Prostate gland (tissue), 2 donors: ENCODE data around the gene ATXN7L2.

Source experiments
- POLR2A ChIP-seq: fragments of 450-650 bp; IDR thresholded peaks from one replicate; pipeline ENCODE4 v1.6.1; 2016; ENCODE audit warnings: antibody characterized with exemption, mild to moderate bottlenecking
- POLR2AphosphoS5 ChIP-seq: sonication (generic); formaldehyde crosslinking; IDR thresholded peaks from one replicate; pipeline ENCODE4 v1.6.1; 2017; ENCODE audit warnings: antibody characterized with exemption
- TF ChIP-seq, protein P1 (sequence below), 4 experiments: fragments of 200-600 bp in 2 of 4; fragments of 450-650 bp in 2 of 4; sonication (generic) in 2 of 4; IDR thresholded peaks; 1 replicate in 3 of 4; 2 replicates in 1 of 4; pipeline ENCODE4 v1.5.1; 2016 to 2019; ENCODE audit warnings: antibody characterized with exemption in 4 of 4, mild to moderate bottlenecking in 2 of 4, moderate library complexity in 2 of 4

DNA sequence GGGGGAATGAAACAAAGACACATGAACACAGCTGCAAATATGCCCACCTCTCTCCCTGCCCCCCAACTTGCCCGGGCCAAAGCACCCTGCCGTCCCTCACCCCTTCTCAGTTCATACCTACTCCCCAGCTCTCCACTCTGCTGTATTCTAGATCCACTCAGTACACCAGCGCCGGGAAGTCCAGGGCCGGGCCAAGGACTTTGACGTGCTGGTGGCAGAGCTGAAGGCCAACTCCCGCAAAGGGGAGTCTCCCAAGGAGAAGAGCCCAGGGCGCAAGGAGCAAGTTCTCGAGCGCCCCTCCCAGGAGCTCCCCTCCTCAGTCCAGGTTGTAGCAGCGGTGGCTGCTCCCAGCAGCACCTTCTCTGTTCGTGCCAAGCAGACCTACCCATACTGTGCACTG lies 5.0 kb downstream of the ATXN7L2 start:
- TF ChIP-seq POLR2A = no peak
- TF ChIP-seq, protein P1, sequence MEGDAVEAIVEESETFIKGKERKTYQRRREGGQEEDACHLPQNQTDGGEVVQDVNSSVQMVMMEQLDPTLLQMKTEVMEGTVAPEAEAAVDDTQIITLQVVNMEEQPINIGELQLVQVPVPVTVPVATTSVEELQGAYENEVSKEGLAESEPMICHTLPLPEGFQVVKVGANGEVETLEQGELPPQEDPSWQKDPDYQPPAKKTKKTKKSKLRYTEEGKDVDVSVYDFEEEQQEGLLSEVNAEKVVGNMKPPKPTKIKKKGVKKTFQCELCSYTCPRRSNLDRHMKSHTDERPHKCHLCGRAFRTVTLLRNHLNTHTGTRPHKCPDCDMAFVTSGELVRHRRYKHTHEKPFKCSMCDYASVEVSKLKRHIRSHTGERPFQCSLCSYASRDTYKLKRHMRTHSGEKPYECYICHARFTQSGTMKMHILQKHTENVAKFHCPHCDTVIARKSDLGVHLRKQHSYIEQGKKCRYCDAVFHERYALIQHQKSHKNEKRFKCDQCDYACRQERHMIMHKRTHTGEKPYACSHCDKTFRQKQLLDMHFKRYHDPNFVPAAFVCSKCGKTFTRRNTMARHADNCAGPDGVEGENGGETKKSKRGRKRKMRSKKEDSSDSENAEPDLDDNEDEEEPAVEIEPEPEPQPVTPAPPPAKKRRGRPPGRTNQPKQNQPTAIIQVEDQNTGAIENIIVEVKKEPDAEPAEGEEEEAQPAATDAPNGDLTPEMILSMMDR (IDR thresholded peaks at IDR 0.05) = no peak
- TF ChIP-seq POLR2AphosphoS5 = no peak
